K562 (cell line): ENCODE results near the gene KRT80. TPM values are rescaled to one million over a fixed set of nuclear protein-coding genes. Genes with fewer than 3 reads are reported as not detected.

ENCODE experiments used
- ATAC-seq: fragments of 200-7000 bp; cut with Tn5 transposase; 3 replicates; pipeline ENCODE4 v1.9.1; 2020; ENCODE audit warnings: moderate library complexity
- BruUV-seq: library from RNA; stranded (reverse); fragments of 400-500 nt; replicated peaks from 2 replicates; lab custom pipeline; 2021; lab: Mats Ljungman, UMichigan
- CTCF ChIA-PET: fragments of 300-600 bp; formaldehyde crosslinking; extraction: SDS; loops from one replicate; lab custom pipeline; 2021; ENCODE audit warnings: low intra/inter-chr PET ratio; lab: Yijun Ruan, JAX
- POLR2A ChIA-PET: fragments of 300-600, 350-650 bp; sonication (Branson Sonifier 250); formaldehyde crosslinking; extraction: SDS; loops from one replicate; lab custom pipeline; 2021; ENCODE audit warnings: antibody characterized with exemption, inconsistent platforms; lab: Yijun Ruan, JAX
- DNase-seq, 4 experiments: peaks; one replicate each; pipeline versions ENCODE4 v3.0.0 to v3.0.0-alpha.2; 2011 to 2018; ENCODE audit warnings: low spot score in 3 of 4, mixed read lengths in 3 of 4; ENCODE audit errors: extremely low read depth in 1 of 4
- FAIRE-seq: peaks from 2 replicates; lab custom pipeline; 2011; peaks lifted over from hg19 to GRCh38; lab: Jason Lieb, UNC
- H2AFZ ChIP-seq: 2 replicates; pipeline ENCODE4 v1.6.0; 2011; ENCODE audit warnings: low read depth, low read length, control low read depth, inconsistent platforms
- H3K27ac ChIP-seq: fragments of 200-600 bp; 3 replicates; pipeline ENCODE4 v1.8.0; 2011; ENCODE audit warnings: low read depth, mild to moderate bottlenecking, control low read depth, inconsistent platforms, low read length, moderate library complexity, mixed read lengths; ENCODE audit errors: extremely low read depth
- H3K27me3 ChIP-seq, 2 experiments: fragments of 300-600 bp in 1 of 2; 2 replicates in 1 of 2; 3 replicates in 1 of 2; pipeline versions ENCODE4 v1.6.0 to v1.8.0; 2011; ENCODE audit warnings: inconsistent platforms in 2 of 2, low read length in 2 of 2, mild to moderate bottlenecking in 1 of 2, mixed read lengths in 1 of 2, moderate library complexity in 1 of 2; ENCODE audit not compliant: control insufficient read depth in 2 of 2, insufficient read depth in 2 of 2
- H3K36me3 ChIP-seq: fragments of 300-600 bp; 3 replicates; pipeline ENCODE4 v1.8.0; 2011; ENCODE audit warnings: mild to moderate bottlenecking, low read length, inconsistent platforms; ENCODE audit not compliant: control insufficient read depth, insufficient read depth
- H3K4me1 ChIP-seq, 2 experiments: fragments of 200-600 bp in 1 of 2; replicated peaks in 1 of 2; 2 replicates in 1 of 2; 3 replicates in 1 of 2; pipeline versions ENCODE4 v1.5.1 to v1.8.0; 2011; ENCODE audit warnings: inconsistent platforms in 2 of 2, low read length in 2 of 2, mild to moderate bottlenecking in 1 of 2, mixed read lengths in 1 of 2, moderate library complexity in 1 of 2; ENCODE audit not compliant: control insufficient read depth in 2 of 2, insufficient read depth in 2 of 2
- H3K4me2 ChIP-seq: 2 replicates; pipeline ENCODE4 v1.6.1; 2011; ENCODE audit warnings: low read length, control low read depth, inconsistent platforms, mixed read lengths; ENCODE audit not compliant: insufficient read depth
- H3K4me3 ChIP-seq: fragments of 200-600 bp; sonication (generic), shearing (Covaris generic); 2 replicates; pipeline ENCODE4 v1.5.1; 2016; ENCODE audit warnings: control low read depth, inconsistent platforms
- H3K79me2 ChIP-seq: fragments of 200-600 bp; 3 replicates; pipeline ENCODE4 v1.8.0; 2011; ENCODE audit warnings: low read length, inconsistent platforms; ENCODE audit not compliant: control insufficient read depth, insufficient read depth
- H3K9ac ChIP-seq, 2 experiments: 2 replicates each; pipeline versions ENCODE4 v1.6.0 to v1.6.1; 2011; ENCODE audit warnings: low read depth in 2 of 2, low read length in 2 of 2, control low read depth in 1 of 2, inconsistent platforms in 1 of 2, mild to moderate bottlenecking in 1 of 2, mixed read lengths in 1 of 2; ENCODE audit not compliant: insufficient read depth in 1 of 2
- H3K9me1 ChIP-seq: one replicate; pipeline ENCODE4 v1.6.0; 2011; ENCODE audit warnings: inconsistent platforms, mild to moderate bottlenecking, low read length, moderate library complexity; ENCODE audit not compliant: control insufficient read depth, insufficient read depth
- H3K9me3 ChIP-seq: replicated peaks from 2 replicates; pipeline ENCODE4 v1.5.1; 2011; ENCODE audit warnings: low read depth, low read length, inconsistent platforms; ENCODE audit not compliant: control insufficient read depth, insufficient read depth
- H4K20me1 ChIP-seq: replicated peaks from 2 replicates; pipeline ENCODE4 v1.6.1; 2011; ENCODE audit warnings: low read length, inconsistent platforms, mixed read lengths; ENCODE audit not compliant: control insufficient read depth, insufficient read depth
- MEIS2 ChIP-seq: fragments of 450-650 bp; IDR thresholded peaks from 2 replicates; pipeline ENCODE4 v1.6.1; 2014; ENCODE audit warnings: mild to moderate bottlenecking; ENCODE audit not compliant: partially characterized antibody
- NFE2 ChIP-seq: IDR thresholded peaks from 2 replicates; pipeline ENCODE4 v1.6.1; 2014; ENCODE audit warnings: antibody characterized with exemption, low read depth
- SIN3B ChIP-seq: fragments of 450-650 bp; IDR thresholded peaks from 2 replicates; pipeline ENCODE4 v1.6.1; 2017; ENCODE audit warnings: low read depth, mild to moderate bottlenecking, moderate library complexity
- ZBTB17 ChIP-seq: fragments of 450-650 bp; formaldehyde crosslinking; IDR thresholded peaks from 2 replicates; pipeline ENCODE4 v1.4.0; 2020; ENCODE audit warnings: mild to moderate bottlenecking
- WGBS: fragments of 100-300 bp; shearing (Covaris generic); methylation state at CpG from one replicate; pipeline ENCODE4 v1.1.6; 2016; ENCODE audit warnings: low coverage, mixed read lengths; ENCODE audit not compliant: insufficient coverage; ENCODE audit errors: missing lambda C conversion rate; 5-methylcytosine and 5-hydroxymethylcytosine counted together
- in situ Hi-C: fragments of 300-500 bp; cut with MboI; formaldehyde crosslinking; loops from 4 replicates; pipeline ENCODE4 v1.15.0; 2018; ENCODE audit warnings: inconsistent platforms, mixed read lengths
- intact Hi-C: fragments of 100-400 bp; cut with micrococcal nuclease; formaldehyde crosslinking; loops from 2 replicates; pipeline ENCODE4 v1.14.2; 2022
- polyA plus RNA-seq, 8 experiments: library from polyadenylated mRNA; depleted of rRNA in 4 of 8; stranded (reverse) in 5 of 8; unstranded in 3 of 8; fragments of >200 nt; fragmentation: Nextera tagmentation in 2 of 8; fragmentation: Illumina TruSeq in 1 of 8; extraction: Ambion mirVana in 2 of 8; extraction: Trizol in 1 of 8; gene quantifications; 2 replicates each; pipeline versions ENCODE4 v1.2.1 to v1.2.3, GENCODE V29; 2011 to 2014; ENCODE audit warnings: inconsistent platforms in 1 of 8, missing spikeins in 1 of 8
- total RNA-seq, 7 experiments: library from RNA; depleted of rRNA in 6 of 7; stranded (reverse); fragments of >200 nt in 6 of 7; fragmentation: Illumina TruSeq in 2 of 7; extraction: Trizol in 2 of 7; gene quantifications; 2 replicates each; pipeline versions ENCODE4 v1.2.1 to v1.2.3, GENCODE V29; 2011 to 2021; ENCODE audit warnings: low replicate concordance in 1 of 7
- TF ChIP-seq, protein P1 (sequence below): fragments of 250-450 bp; sonication (Bioruptor Pico); IDR thresholded peaks from 2 replicates; pipeline ENCODE4 v1.5.0; 2021
- TF ChIP-seq, protein P2 (sequence below): fragments of 450-650 bp; IDR thresholded peaks from 2 replicates; pipeline ENCODE4 v1.7.0; 2016; ENCODE audit warnings: borderline replicate concordance
- TF ChIP-seq, protein P3 (sequence below): fragments of 250-450 bp; sonication (Bioruptor Pico); IDR thresholded peaks from 2 replicates; pipeline ENCODE4 v1.5.0; 2020; ENCODE audit warnings: mild to moderate bottlenecking

KRT80 gene
- total and polyA plus RNA-seq, 9 of the 15 experiments (the other 6 are each of a cell fraction or from before 2014, with no cell fraction given): not detected

DNA sequence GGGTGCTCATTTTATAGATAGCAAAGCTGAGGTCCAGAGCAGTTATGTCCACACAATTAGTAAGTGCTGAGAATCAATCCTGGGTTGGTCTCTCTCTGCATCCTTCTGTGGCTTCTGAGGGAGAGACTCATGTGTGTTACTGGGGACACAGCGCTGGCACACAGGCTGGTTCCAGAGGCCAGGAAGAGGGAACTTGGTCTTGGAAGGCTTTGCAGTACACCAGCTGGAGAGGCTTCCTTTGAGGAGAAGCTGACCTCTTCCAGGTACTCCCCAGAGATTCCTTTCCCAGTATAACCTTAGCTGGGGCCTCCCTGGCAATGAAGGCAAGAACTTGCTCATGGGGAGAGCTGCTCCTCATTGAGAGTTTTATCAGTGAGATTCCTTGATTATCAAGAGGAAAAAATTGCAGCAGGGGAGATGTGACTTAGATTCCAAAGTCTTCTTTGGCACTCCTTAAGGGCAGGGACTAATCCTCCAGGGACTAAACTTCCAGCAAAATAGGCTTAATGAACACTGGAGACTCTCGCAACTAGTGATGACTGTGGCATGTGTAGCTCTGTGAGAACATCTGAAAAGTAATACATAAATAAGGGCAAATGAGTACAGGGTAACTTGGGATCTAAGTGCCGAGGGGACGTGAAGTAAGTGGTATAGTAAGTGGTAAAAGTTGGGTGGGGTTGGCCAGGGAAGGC is 13.9 kb upstream of the KRT80 start:
- POLR2A ChIA-PET: interaction anchor here (0.7 to 1.0 kb wide), 2 partner anchors 52 to 173 kb away, joined by 3 read pairs; no protein-coding TSS in a partner anchor

More for the DNA sequence above, 13.9 kb upstream of the KRT80 start:
- peaks cover 30 to 78% of the 10 kb centered on the region in 2 experiments; a peak in 4 of 5 replicates for H3K27me3 ChIP-seq
- H3K36me3 ChIP-seq: no peaks in the 10 kb centered on the region
- peaks cover 4% of the 10 kb centered on the region for H3K9me1 ChIP-seq
- no peak for DNase-seq
- no peak overlapping the region for H3K4me2 ChIP-seq
- H2AFZ ChIP-seq: no peak overlapping the region
- CTCF ChIA-PET: no interaction called here
- H4K20me1 ChIP-seq: peaks cover 16% of the 10 kb centered on the region
- no peaks in the 10 kb centered on the region for H3K79me2 ChIP-seq
- H3K9ac ChIP-seq: no peak overlapping the region
- H3K4me3 ChIP-seq: no peak overlapping the region
- H3K9me3 ChIP-seq: no peaks in the 10 kb centered on the region
- in situ Hi-C loops (no loop called here), intact Hi-C loops (no loop called here)
- H3K4me1 ChIP-seq: no peaks in the 10 kb centered on the region; a peak in 4 of 5 replicates
- no peak for FAIRE-seq
- 0% methylated on average over 4 of the region's 4 CpGs for WGBS
- no peak for ATAC-seq
- no peak overlapping the region for H3K27ac ChIP-seq
- TF ChIP-seq, protein P1, sequence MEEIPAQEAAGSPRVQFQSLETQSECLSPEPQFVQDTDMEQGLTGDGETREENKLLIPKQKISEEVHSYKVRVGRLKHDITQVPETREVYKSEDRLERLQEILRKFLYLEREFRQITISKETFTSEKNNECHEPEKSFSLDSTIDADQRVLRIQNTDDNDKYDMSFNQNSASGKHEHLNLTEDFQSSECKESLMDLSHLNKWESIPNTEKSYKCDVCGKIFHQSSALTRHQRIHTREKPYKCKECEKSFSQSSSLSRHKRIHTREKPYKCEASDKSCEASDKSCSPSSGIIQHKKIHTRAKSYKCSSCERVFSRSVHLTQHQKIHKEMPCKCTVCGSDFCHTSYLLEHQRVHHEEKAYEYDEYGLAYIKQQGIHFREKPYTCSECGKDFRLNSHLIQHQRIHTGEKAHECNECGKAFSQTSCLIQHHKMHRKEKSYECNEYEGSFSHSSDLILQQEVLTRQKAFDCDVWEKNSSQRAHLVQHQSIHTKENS: no peak
- TF ChIP-seq ZBTB17 (no peak), SIN3B (no peak), NFE2 (no peak), MEIS2 (no peak)
- TF ChIP-seq, protein P2, sequence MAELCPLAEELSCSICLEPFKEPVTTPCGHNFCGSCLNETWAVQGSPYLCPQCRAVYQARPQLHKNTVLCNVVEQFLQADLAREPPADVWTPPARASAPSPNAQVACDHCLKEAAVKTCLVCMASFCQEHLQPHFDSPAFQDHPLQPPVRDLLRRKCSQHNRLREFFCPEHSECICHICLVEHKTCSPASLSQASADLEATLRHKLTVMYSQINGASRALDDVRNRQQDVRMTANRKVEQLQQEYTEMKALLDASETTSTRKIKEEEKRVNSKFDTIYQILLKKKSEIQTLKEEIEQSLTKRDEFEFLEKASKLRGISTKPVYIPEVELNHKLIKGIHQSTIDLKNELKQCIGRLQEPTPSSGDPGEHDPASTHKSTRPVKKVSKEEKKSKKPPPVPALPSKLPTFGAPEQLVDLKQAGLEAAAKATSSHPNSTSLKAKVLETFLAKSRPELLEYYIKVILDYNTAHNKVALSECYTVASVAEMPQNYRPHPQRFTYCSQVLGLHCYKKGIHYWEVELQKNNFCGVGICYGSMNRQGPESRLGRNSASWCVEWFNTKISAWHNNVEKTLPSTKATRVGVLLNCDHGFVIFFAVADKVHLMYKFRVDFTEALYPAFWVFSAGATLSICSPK: no peak
- TF ChIP-seq, protein P3, sequence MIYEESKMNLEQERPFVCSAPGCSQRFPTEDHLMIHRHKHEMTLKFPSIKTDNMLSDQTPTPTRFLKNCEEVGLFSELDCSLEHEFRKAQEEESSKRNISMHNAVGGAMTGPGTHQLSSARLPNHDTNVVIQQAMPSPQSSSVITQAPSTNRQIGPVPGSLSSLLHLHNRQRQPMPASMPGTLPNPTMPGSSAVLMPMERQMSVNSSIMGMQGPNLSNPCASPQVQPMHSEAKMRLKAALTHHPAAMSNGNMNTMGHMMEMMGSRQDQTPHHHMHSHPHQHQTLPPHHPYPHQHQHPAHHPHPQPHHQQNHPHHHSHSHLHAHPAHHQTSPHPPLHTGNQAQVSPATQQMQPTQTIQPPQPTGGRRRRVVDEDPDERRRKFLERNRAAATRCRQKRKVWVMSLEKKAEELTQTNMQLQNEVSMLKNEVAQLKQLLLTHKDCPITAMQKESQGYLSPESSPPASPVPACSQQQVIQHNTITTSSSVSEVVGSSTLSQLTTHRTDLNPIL (CRISPR knock-in tag): no peak
- no TSS peak for BruUV-seq
